Natural killer cell (primary cell): ENCODE measurements around the gene AOAH. TPM values are rescaled to one million over a fixed set of nuclear protein-coding genes. Genes with fewer than 3 reads are reported as not detected.

Experiments
- ATAC-seq, 3 donors: fragments of 150-1000 bp in 2 of 3; fragments of 200-7000 bp in 1 of 3; cut with Tn5 transposase; 1 replicate in 1 of 3; 2 replicates in 2 of 3; pipeline ENCODE4 v1.10.0; 2021; ENCODE audit warnings: mild to moderate bottlenecking in 2 of 3, moderate library complexity in 2 of 3
- DNase-seq, 2 donors: peaks; one replicate each; pipeline versions ENCODE4 v3.0.0 to v3.0.0-alpha.2; 2013 to 2021; ENCODE audit warnings: mixed read lengths in 1 of 2
- H3K27ac ChIP-seq: one replicate; pipeline ENCODE4 v1.5.1; 2013; ENCODE audit warnings: mild to moderate bottlenecking, low read length
- H3K27me3 ChIP-seq: one replicate; pipeline ENCODE4 v1.6.1; 2013; ENCODE audit warnings: low read length; ENCODE audit not compliant: control insufficient read depth, insufficient read depth
- H3K36me3 ChIP-seq: one replicate; pipeline ENCODE4 v1.6.1; 2013; ENCODE audit warnings: low read length; ENCODE audit not compliant: control insufficient read depth, insufficient read depth
- H3K4me1 ChIP-seq: one replicate; pipeline ENCODE4 v1.6.1; 2013; ENCODE audit warnings: low read length; ENCODE audit not compliant: control insufficient read depth, insufficient read depth
- H3K4me3 ChIP-seq: one replicate; pipeline ENCODE4 v1.5.1; 2013; ENCODE audit warnings: low read length
- H3K9me3 ChIP-seq: one replicate; pipeline ENCODE4 v1.6.1; 2013; ENCODE audit warnings: low read length; ENCODE audit not compliant: control insufficient read depth, insufficient read depth
- H3K27ac Mint-ChIP-seq, 2 donors: one replicate each; pipeline ENCODE4 v1.8.0; 2022; ENCODE audit warnings: mild to moderate bottlenecking in 2 of 2, mixed read lengths in 2 of 2, moderate library complexity in 1 of 2
- H3K27me3 Mint-ChIP-seq, 2 donors: one replicate each; pipeline ENCODE4 v1.8.0; 2022; ENCODE audit warnings: low read depth in 2 of 2, mixed read lengths in 2 of 2
- H3K36me3 Mint-ChIP-seq: one replicate; pipeline ENCODE4 v1.8.0; 2022; ENCODE audit warnings: mixed read lengths
- H3K4me1 Mint-ChIP-seq, 2 donors: one replicate each; pipeline ENCODE4 v1.8.0; 2022; ENCODE audit warnings: mixed read lengths in 2 of 2
- H3K4me3 Mint-ChIP-seq: one replicate; pipeline ENCODE4 v1.8.0; 2022; ENCODE audit warnings: mild to moderate bottlenecking, moderate library complexity, mixed read lengths
- H3K9me3 Mint-ChIP-seq, 2 donors: one replicate each; pipeline ENCODE4 v1.8.0; 2022; ENCODE audit warnings: mixed read lengths in 2 of 2
- CTCF ChIP-seq: fragments of 200-600 bp; IDR thresholded peaks from one replicate; pipeline ENCODE4 v1.8.0; 2022; ENCODE audit warnings: antibody characterized with exemption
- WGBS: methylation state at CpG from one replicate; pipeline ENCODE4 v1.1.7; 2013; ENCODE audit warnings: missing lambda C conversion rate; ENCODE audit not compliant: insufficient coverage; 5-methylcytosine and 5-hydroxymethylcytosine counted together
- intact Hi-C: fragments of 100-400 bp; cut with micrococcal nuclease; formaldehyde crosslinking; loops from one replicate; pipeline ENCODE4 v1.14.2; 2022
- total RNA-seq, 4 donors: library from RNA; stranded (reverse); fragments of 120-200 nt in 1 of 4; gene quantifications; one replicate each; pipeline versions ENCODE4 v1.2.3 to v1.2.4, GENCODE V29; 2013 to 2022

Gene AOAH
- total RNA-seq, 3 donors from 2014 or later (not counting 1 experiment from before 2014, with no cell fraction given) = 263 to 403 (median 312) TPM

- intact Hi-C loops = no loop called here
- no peaks in the 10 kb centered on the region for H3K36me3 ChIP-seq
- H3K4me3 Mint-ChIP-seq = peak overlapping the region; percentile 32
- peaks cover 15% of the 10 kb centered on the region for H3K4me1 ChIP-seq
- H3K4me3 ChIP-seq = no peak overlapping the region
- H3K27ac Mint-ChIP-seq = peak overlapping the region; percentile 79 to 87
- no peak for TF ChIP-seq CTCF
- WGBS = 80% methylated on average over 3 of the region's 5 CpGs
- H3K27me3 ChIP-seq = no peaks in the 10 kb centered on the region
- peak overlapping the region; percentile 8 for H3K27ac ChIP-seq
- no peaks in the 10 kb centered on the region for H3K36me3 Mint-ChIP-seq
- H3K4me1 Mint-ChIP-seq = peaks cover 36 to 49% of the 10 kb centered on the region in 2 donors
- H3K9me3 ChIP-seq = no peaks in the 10 kb centered on the region
- peak; percentile 44 to 71 (median 46) for ATAC-seq
- H3K27me3 Mint-ChIP-seq = no peaks in the 10 kb centered on the region
- no peaks in the 10 kb centered on the region for H3K9me3 Mint-ChIP-seq
- peak in 1 of 2 donors; percentile 25 for DNase-seq
Measured at GRCh38 chr7:36764929-36765328, 40.6 kb upstream of the AOAH start.

DNA sequence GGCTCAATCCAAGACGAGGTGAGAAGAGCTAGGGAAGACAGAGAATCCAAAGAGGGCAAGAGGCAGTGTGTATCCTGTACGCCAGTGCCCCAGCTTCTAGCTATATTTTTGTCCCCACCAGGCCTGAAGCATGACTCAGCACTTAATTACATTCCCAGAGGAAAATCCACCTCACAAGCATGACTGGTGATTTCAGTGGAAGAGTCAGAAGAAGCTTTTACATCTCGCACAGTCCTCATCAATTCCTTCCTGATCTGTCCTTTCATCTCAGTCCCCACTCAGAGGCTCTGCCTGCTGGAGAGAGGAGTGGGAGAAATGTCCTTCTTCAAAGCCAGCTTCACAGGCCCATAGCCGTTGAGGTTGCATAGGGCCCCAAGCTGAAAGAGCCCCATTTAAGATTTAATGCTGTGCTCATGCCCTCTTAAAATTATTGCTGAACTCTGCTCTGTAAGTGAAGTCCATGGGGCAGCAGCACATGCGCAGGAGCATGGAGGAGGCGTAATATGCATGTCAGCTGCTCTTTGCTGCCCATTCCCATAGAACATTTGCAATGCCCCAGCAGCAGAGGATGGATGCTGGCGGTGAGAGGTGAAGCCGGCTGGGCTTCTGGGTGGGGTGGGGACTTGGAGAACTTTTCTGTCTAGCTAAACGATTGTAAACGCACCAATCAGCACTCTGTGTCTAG is 39.0 kb upstream of the AOAH start:
- 96% methylated on average over 9 of the region's 10 CpGs for WGBS
- no peak overlapping the region for H3K27ac Mint-ChIP-seq

GRCh38 chr7:36762394-36762793 is 38.1 kb upstream of the AOAH start:
- H3K4me1 Mint-ChIP-seq = peaks cover 36 to 41% of the 10 kb centered on the region in 2 donors
- no peak overlapping the region for H3K4me3 Mint-ChIP-seq
- Histone ChIP-seq H3K9me3 (no peaks in the 10 kb centered on the region), H3K4me1 (peaks cover 15% of the 10 kb centered on the region), H3K27ac (no peak overlapping the region), H3K36me3 (no peaks in the 10 kb centered on the region), H3K27me3 (no peaks in the 10 kb centered on the region), H3K4me3 (no peak overlapping the region)
- ATAC-seq = no peak
- DNase-seq = no peak
- no peaks in the 10 kb centered on the region for H3K9me3 Mint-ChIP-seq
- TF ChIP-seq CTCF = no peak
- 93% methylated on average over 2 of the region's 2 CpGs for WGBS
- no peaks in the 10 kb centered on the region for H3K36me3 Mint-ChIP-seq
- no peaks in the 10 kb centered on the region for H3K27me3 Mint-ChIP-seq
- H3K27ac Mint-ChIP-seq = no peak overlapping the region
- intact Hi-C loops = no loop called here

More for the DNA sequence above, 39.0 kb upstream of the AOAH start:
- no peaks in the 10 kb centered on the region for H3K27me3 Mint-ChIP-seq
- ATAC-seq (no peak), DNase-seq (no peak)
- H3K9me3 Mint-ChIP-seq = no peaks in the 10 kb centered on the region
- H3K36me3 Mint-ChIP-seq = no peaks in the 10 kb centered on the region
- Histone ChIP-seq H3K36me3 (no peaks in the 10 kb centered on the region), H3K27me3 (no peaks in the 10 kb centered on the region), H3K9me3 (no peaks in the 10 kb centered on the region), H3K27ac (no peak overlapping the region), H3K4me3 (no peak overlapping the region), H3K4me1 (peaks cover 15% of the 10 kb centered on the region)
- H3K4me3 Mint-ChIP-seq = no peak overlapping the region
- H3K4me1 Mint-ChIP-seq = peaks cover 36 to 41% of the 10 kb centered on the region in 2 donors
- intact Hi-C loops = no loop called here
- no peak for TF ChIP-seq CTCF

DNA sequence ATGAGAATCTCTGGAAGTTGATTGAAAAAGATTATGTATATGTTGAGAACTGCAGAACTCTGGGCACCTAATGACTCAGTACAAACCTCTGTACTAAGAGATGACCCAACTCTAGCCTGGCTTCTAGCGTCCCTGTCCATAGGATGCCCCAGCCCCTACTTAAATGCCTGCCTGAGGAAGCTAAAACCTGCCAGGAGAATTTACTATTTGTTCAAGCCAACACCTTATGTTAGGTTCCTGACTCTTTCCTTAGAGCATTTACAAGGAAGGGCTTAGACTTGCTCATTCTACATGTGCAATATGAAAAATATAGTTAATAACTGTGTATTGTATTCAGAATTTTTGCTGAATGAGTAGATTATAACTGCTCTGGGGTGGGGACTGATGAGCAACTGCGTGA is 37.5 kb upstream of the AOAH start:
- H3K9me3 Mint-ChIP-seq = no peaks in the 10 kb centered on the region

More for the DNA sequence above, 37.5 kb upstream of the AOAH start:
- ATAC-seq (no peak), DNase-seq (no peak)
- no peaks in the 10 kb centered on the region for H3K27me3 ChIP-seq
- no peaks in the 10 kb centered on the region for H3K9me3 ChIP-seq
- intact Hi-C loops = no loop called here
- H3K27ac Mint-ChIP-seq = no peak overlapping the region
- peaks cover 15% of the 10 kb centered on the region for H3K4me1 ChIP-seq
- 88% methylated on average over 1 of the region's 2 CpGs for WGBS
- H3K27ac ChIP-seq = no peak overlapping the region
- H3K27me3 Mint-ChIP-seq = no peaks in the 10 kb centered on the region
- no peak for TF ChIP-seq CTCF
- no peaks in the 10 kb centered on the region for H3K36me3 Mint-ChIP-seq
- peaks cover 36 to 40% of the 10 kb centered on the region in 2 donors for H3K4me1 Mint-ChIP-seq
- H3K4me3 Mint-ChIP-seq = no peak overlapping the region
- H3K36me3 ChIP-seq = no peaks in the 10 kb centered on the region
- no peak overlapping the region for H3K4me3 ChIP-seq
